AG09309 (cell line): ENCODE data around the gene YPEL3.
A peak's percentile ranks its signal among the peaks of the same experiment; 100 is the strongest.

ENCODE experiments used
- DNase-seq: peaks from one replicate; pipeline ENCODE4 v3.0.0-alpha.2; 2010; ENCODE audit warnings: low read depth
- H3K4me3 ChIP-seq: 2 replicates; pipeline ENCODE4 v1.5.1; 2011; ENCODE audit warnings: mild to moderate bottlenecking, low read depth, low read length, moderate library complexity; ENCODE audit not compliant: control insufficient read depth
- TF ChIP-seq, protein P1 (sequence below): IDR thresholded peaks from 2 replicates; pipeline ENCODE4 v1.5.1; 2011; ENCODE audit warnings: mild to moderate bottlenecking, low read depth, low read length, inconsistent platforms; ENCODE audit not compliant: insufficient read depth, control insufficient read depth; ENCODE audit errors: missing control alignments

YPEL3 gene

DNA sequence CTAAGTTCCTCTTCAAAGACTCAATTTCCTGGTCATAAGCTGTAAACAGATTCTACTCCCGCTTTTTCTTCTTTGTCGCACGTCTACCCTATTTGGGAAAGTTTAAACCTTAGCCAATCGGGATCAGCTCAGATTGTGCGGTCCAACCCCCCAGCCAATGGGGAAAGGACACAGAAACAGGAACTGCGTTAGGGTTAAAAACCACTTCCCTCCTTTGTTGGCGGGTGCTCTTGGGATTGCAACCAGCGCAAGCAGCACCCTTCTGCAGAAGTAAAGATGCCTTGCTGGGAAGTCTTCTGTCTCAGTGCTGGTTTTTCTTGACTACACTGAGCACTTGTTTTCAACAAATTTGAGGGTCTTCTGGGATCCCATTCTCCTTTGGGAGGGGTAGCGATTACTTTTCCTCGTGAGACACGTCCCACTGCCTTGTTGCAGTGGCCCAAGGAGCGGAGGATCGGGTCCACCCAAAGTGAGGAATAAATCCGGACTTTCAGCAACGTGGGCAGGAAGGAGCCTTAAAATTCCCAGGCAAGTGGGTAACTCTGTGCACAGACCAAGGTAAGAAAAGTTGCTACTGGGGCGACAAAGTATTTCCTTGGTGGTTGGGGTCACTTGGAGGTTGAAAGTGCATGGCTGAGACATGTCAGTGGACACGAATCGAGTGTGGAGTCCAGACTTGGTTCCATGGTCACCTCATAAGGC is 1.0 kb upstream of the YPEL3 start:
- H3K4me3 ChIP-seq = no peak overlapping the region
- TF ChIP-seq, protein P1, sequence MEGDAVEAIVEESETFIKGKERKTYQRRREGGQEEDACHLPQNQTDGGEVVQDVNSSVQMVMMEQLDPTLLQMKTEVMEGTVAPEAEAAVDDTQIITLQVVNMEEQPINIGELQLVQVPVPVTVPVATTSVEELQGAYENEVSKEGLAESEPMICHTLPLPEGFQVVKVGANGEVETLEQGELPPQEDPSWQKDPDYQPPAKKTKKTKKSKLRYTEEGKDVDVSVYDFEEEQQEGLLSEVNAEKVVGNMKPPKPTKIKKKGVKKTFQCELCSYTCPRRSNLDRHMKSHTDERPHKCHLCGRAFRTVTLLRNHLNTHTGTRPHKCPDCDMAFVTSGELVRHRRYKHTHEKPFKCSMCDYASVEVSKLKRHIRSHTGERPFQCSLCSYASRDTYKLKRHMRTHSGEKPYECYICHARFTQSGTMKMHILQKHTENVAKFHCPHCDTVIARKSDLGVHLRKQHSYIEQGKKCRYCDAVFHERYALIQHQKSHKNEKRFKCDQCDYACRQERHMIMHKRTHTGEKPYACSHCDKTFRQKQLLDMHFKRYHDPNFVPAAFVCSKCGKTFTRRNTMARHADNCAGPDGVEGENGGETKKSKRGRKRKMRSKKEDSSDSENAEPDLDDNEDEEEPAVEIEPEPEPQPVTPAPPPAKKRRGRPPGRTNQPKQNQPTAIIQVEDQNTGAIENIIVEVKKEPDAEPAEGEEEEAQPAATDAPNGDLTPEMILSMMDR = no peak
- no peak for DNase-seq

- no peak for DNase-seq
- H3K4me3 ChIP-seq = peak overlapping the region; percentile 74
- TF ChIP-seq, protein P1 = no peak
Measured at GRCh38 chr16:30095166-30096078, 591 bp downstream of the YPEL3 start.

- TF ChIP-seq, protein P1 = no peak
- peak overlapping the region; percentile 74 for H3K4me3 ChIP-seq
- no peak for DNase-seq
Measured at GRCh38 chr16:30094541-30095165, 1.4 kb downstream of the YPEL3 start.

DNA sequence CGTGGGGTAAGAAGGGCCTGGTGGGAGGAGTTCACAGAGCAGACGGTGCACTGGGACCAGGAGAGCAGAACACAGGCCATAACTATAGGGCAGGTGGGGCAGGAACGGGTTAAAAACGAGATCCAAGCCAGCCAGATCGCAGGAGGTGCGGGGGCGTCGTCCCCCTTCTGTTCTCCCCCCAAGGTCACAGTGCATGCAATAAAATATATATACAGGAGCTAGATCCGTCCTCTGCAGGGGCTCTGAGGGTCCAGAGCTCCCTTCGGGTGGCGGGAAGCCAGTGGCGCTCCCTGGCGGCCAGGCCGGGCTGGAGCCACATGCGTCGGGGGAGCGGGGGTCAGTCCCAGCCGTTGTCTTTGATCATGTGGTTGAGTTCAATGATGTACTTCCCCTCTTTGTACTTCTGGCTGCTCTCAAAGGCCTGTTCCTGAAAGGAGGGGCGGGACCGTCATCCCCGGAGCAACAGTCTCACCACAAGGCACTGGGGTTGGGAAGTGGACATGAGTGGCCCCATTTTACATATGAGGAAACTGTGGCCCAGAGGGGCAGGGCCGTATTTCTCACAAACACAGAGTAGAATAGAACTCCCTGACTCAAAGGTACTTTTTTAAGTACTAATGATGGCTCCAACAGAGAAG is 3.5 kb downstream of the YPEL3 start:
- TF ChIP-seq, protein P1 = peak; percentile 73
- H3K4me3 ChIP-seq = peak overlapping the region; percentile 44
- DNase-seq = no peak

DNA sequence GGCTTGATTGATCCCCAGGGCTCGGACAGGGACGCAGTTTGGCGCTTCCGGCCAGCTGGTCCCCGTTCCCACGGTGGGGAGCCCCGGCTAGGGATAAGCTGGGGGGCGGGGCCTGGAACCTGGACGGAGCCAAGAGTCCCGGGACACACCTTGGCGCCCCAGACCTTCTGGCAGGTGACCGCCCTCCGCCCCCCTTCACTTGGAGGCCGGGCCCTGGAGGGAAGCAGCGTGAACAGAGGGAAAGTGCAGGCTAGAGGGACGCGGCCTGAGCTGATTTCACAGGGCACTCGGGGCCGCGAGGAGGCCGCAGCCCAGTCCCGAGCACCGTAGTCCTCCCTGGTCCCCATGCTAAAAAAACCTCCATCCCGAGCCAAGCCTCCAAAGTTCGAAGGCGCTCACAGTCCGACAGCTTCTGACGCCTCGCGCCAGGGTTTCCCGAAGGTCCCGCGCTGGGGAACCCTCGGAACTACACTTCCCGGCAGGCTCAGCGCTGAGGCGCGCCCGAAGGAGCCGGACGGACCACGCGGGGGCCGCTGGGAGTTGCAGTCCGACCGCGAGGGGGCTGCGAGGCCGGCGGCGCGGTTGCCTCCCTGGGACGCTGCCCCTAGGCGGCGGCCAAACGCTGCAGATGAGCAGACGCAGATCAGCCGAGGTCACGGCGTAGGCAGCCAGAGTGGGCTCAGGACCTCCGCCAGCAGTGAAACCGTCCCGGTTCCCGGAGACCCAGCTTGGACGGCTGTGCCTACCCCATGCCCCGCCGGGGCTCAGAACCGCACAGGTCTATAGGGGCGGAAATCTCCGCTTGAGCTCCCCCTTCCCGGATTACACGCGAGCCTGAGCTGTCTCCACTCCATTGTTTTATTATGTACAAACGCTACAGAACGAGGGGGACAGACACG is 4.3 kb downstream of the YPEL3 start, which contains the start of gene TBX6:
Gene TBX6, minus strand, starts transcription at position 451 of the 899 bp plus-strand sequence. CDS start 731 bp downstream, outside the sequence.
- peak; percentile 46 for DNase-seq
- peak within 1 kb of the TSS; percentile 48 for H3K4me3 ChIP-seq
- TF ChIP-seq, protein P1 = peak; percentile 65
